ENCODE measurements around the gene FBXO31. TPM values are rescaled to one million over a fixed set of nuclear protein-coding genes. Genes with fewer than 3 reads are reported as not detected.

The FBXO31 gene
- polyA plus RNA-seq, 1 donor from 2014 or later = 20.6 TPM

DNA sequence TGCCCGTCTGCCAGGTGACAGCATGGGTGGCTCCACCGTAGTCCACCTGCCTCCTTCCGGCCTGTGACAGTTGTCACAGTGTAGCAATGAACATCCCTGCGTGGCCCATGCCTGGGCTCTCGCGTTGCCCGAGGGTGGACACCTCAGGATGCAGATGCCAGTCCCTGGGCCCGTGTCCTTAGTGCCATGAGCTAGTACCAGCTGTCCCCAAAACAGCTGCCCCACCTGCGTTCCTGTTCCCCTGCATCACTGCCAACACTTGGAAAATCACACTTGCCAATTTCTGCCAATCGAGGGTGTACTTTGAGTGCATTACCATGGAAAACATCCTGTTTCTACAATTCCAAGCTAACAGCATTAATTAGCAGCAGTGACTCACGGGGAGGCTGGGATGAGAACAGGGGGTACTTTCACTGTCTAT is 57.4 kb downstream of the FBXO31 start:
- H3F3A ChIP-seq (ENCODE audit: insufficient read depth, low read length, poor library complexity, severe bottlenecking) = no peaks in the 10 kb centered on the region
- H3K79me2 ChIP-seq (replicated peaks; ENCODE audit: insufficient read depth, low read length) = no peaks in the 10 kb centered on the region
- no peak overlapping the region for H3K9ac ChIP-seq (ENCODE audit: low read length)
- TF ChIP-seq, protein P1, sequence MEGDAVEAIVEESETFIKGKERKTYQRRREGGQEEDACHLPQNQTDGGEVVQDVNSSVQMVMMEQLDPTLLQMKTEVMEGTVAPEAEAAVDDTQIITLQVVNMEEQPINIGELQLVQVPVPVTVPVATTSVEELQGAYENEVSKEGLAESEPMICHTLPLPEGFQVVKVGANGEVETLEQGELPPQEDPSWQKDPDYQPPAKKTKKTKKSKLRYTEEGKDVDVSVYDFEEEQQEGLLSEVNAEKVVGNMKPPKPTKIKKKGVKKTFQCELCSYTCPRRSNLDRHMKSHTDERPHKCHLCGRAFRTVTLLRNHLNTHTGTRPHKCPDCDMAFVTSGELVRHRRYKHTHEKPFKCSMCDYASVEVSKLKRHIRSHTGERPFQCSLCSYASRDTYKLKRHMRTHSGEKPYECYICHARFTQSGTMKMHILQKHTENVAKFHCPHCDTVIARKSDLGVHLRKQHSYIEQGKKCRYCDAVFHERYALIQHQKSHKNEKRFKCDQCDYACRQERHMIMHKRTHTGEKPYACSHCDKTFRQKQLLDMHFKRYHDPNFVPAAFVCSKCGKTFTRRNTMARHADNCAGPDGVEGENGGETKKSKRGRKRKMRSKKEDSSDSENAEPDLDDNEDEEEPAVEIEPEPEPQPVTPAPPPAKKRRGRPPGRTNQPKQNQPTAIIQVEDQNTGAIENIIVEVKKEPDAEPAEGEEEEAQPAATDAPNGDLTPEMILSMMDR (IDR thresholded peaks at IDR 0.05; ENCODE audit: poor library complexity, severe bottlenecking) = no peak
- TF ChIP-seq SMC3 (conservative IDR thresholded peaks at IDR 0.05; ENCODE audit: poor library complexity) (no peak), EZH2 (IDR thresholded peaks at IDR 0.05; ENCODE audit: borderline replicate concordance, insufficient read depth, low read length, poor library complexity, severe bottlenecking) (no peak), POLR2AphosphoS5 (IDR thresholded peaks at IDR 0.05) (no peak), EP300 (conservative IDR thresholded peaks at IDR 0.05; ENCODE audit: poor library complexity, severe bottlenecking) (no peak), MXI1 (conservative IDR thresholded peaks at IDR 0.05; ENCODE audit: poor library complexity, severe bottlenecking) (no peak), TAF1 (IDR thresholded peaks at IDR 0.05; ENCODE audit: low read depth) (no peak), RAD21 (conservative IDR thresholded peaks at IDR 0.05) (no peak)
- TF ChIP-seq, protein P2, sequence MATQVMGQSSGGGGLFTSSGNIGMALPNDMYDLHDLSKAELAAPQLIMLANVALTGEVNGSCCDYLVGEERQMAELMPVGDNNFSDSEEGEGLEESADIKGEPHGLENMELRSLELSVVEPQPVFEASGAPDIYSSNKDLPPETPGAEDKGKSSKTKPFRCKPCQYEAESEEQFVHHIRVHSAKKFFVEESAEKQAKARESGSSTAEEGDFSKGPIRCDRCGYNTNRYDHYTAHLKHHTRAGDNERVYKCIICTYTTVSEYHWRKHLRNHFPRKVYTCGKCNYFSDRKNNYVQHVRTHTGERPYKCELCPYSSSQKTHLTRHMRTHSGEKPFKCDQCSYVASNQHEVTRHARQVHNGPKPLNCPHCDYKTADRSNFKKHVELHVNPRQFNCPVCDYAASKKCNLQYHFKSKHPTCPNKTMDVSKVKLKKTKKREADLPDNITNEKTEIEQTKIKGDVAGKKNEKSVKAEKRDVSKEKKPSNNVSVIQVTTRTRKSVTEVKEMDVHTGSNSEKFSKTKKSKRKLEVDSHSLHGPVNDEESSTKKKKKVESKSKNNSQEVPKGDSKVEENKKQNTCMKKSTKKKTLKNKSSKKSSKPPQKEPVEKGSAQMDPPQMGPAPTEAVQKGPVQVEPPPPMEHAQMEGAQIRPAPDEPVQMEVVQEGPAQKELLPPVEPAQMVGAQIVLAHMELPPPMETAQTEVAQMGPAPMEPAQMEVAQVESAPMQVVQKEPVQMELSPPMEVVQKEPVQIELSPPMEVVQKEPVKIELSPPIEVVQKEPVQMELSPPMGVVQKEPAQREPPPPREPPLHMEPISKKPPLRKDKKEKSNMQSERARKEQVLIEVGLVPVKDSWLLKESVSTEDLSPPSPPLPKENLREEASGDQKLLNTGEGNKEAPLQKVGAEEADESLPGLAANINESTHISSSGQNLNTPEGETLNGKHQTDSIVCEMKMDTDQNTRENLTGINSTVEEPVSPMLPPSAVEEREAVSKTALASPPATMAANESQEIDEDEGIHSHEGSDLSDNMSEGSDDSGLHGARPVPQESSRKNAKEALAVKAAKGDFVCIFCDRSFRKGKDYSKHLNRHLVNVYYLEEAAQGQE (IDR thresholded peaks at IDR 0.05; ENCODE audit: borderline replicate concordance) = no peak
- no peaks in the 10 kb centered on the region for H3K27me3 ChIP-seq (ENCODE audit: insufficient read depth, low read depth, low read length)
- no peaks in the 10 kb centered on the region for H4K20me1 ChIP-seq (ENCODE audit: insufficient read depth)
- H3K4me2 ChIP-seq (ENCODE audit: low read length) = no peak overlapping the region
- no peak overlapping the region for H3K4me3 ChIP-seq (ENCODE audit: low read length)
- no peaks in the 10 kb centered on the region for H3K9me3 ChIP-seq (ENCODE audit: low read length)
- H3K9me2 ChIP-seq (ENCODE audit: insufficient read depth, low read length) = no peaks in the 10 kb centered on the region
- no peak overlapping the region for H3K27ac ChIP-seq (ENCODE audit: low read length)
- no peaks in the 10 kb centered on the region for H3K36me3 ChIP-seq (ENCODE audit: insufficient read depth, low read length)
- H2AFZ ChIP-seq (ENCODE audit: low read depth, low read length) = no peak overlapping the region

DNA sequence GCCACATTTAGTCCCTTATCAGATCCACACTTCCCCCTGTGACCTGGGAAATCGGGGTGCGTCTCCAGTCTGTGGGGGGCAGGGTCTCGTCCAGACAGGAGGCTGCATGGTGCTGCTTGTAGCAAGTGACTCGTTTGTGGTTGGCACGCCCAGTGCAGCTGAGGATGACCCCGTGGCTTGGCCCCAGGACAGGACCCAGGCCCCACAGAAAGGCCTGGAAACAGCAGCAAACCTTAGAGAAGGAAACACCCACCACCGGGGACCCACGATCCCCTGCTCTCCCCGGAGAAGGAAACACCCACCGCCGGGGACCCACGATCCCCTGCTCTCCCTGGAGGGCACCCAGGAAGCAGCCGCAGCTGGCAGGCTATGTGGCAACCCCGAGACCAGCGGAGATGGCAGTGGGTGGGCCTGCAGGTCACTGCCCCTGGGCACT is 58.1 kb downstream of the FBXO31 start:
- no peaks in the 10 kb centered on the region for H3K9me3 ChIP-seq (ENCODE audit: low read length)
- H3K9ac ChIP-seq (ENCODE audit: low read length) = no peak overlapping the region
- TF ChIP-seq POLR2AphosphoS5 (IDR thresholded peaks at IDR 0.05) = no peak
- TF ChIP-seq, protein P1 (IDR thresholded peaks at IDR 0.05; ENCODE audit: poor library complexity, severe bottlenecking) = no peak
- TF ChIP-seq EP300 (conservative IDR thresholded peaks at IDR 0.05; ENCODE audit: poor library complexity, severe bottlenecking) = no peak
- TF ChIP-seq EZH2 (IDR thresholded peaks at IDR 0.05; ENCODE audit: borderline replicate concordance, insufficient read depth, low read length, poor library complexity, severe bottlenecking) = no peak
- H3K27me3 ChIP-seq (ENCODE audit: insufficient read depth, low read depth, low read length) = no peaks in the 10 kb centered on the region
- H2AFZ ChIP-seq (ENCODE audit: low read depth, low read length) = no peak overlapping the region
- H3K4me3 ChIP-seq (ENCODE audit: low read length) = no peak overlapping the region
- no peaks in the 10 kb centered on the region for H3K79me2 ChIP-seq (replicated peaks; ENCODE audit: insufficient read depth, low read length)
- H3K36me3 ChIP-seq (ENCODE audit: insufficient read depth, low read length) = no peaks in the 10 kb centered on the region
- no peak overlapping the region for H3K4me2 ChIP-seq (ENCODE audit: low read length)
- H3K9me2 ChIP-seq (ENCODE audit: insufficient read depth, low read length) = no peaks in the 10 kb centered on the region
- H4K20me1 ChIP-seq (ENCODE audit: insufficient read depth) = no peaks in the 10 kb centered on the region
- H3F3A ChIP-seq (ENCODE audit: insufficient read depth, low read length, poor library complexity, severe bottlenecking) = no peaks in the 10 kb centered on the region
- no peak overlapping the region for H3K27ac ChIP-seq (ENCODE audit: low read length)
